Activated CD4-positive, alpha-beta T cell treated with anti-CD3 and anti-CD28 coated beads, Interleukin-2, amount 50 U/mL, for 48 hours (primary cell): Measurements from ENCODE around the gene AKNA.
"Not testable (repeated sequence)": the region's sequence is repeated elsewhere in the genome, so short reads cannot be mapped to it uniquely, and the experiment has no call there.

Experiments
- DNase-seq, 2 experiments: peaks; one replicate each; pipeline ENCODE4 v3.0.0-alpha.2; 2020

The AKNA gene

DNA sequence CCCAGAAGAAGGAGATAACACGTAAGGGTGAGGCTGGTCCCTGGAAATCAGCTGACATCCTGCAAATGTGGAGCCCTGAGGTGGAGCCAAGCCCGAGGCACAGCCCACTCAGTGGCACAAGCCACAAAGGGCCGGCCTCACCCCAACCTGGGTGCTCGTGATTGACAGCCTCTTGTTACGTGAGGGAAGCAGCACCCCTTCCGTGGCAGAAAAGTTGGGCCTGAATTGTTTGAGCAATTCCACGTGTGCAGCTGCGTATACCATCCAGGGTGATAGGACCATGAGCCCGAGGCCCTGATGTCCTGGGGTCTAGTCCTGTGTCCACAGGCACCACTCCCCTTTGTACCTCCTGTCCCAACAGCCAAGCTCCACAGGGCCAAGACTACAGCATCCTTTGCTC, 53.3 kb downstream of the AKNA start:
- DNase-seq, result no peak

DNA sequence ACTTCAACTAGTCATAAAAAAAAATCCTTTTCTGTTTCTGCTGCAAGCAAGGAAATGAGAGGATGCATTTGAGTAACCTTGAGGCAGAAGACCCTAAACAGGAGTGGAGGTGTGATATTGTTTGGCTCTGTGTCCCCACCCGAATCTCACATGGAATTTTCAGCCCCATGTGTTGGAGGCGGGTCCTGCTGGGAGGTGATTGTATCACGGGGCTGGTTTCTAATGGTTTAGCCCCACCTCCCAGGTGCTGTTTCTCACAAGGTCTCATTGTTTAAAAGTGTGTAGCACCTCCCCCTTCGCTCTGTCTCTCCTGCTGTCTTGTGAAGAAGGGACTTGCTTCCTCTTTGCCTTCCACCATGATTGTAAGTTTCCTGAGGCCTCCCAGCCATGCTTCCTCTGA, 54.1 kb downstream of the AKNA start:
- not testable (repeated sequence) for DNase-seq

DNA sequence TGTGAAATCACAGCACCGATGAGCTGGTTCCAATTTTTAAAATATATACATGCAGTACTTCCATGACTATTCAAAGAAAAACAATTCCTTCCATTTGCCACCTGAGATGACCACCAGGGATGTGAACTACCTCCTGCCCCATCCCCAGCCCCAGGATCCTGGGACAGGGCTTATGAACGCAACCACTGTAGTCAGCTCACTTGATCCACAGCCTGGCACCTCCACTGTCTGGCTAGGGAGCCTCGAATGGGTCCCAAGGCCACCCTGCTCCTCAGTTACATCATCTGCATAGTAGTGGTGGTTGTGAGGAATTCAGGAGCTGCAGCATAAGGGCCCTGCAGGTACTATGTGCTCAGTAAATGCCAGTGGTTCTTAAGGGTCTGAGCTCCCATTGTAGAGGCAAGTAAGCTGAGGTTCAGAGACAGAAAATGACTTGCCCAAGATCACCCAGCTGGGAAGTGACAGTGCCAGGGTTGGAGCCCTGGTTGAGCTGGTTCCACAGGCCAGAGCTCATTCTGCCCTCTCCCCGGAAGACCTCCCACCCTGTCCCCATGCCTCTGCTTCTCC, 55.2 kb downstream of the AKNA start:
- DNase-seq, result not testable (repeated sequence)

DNA sequence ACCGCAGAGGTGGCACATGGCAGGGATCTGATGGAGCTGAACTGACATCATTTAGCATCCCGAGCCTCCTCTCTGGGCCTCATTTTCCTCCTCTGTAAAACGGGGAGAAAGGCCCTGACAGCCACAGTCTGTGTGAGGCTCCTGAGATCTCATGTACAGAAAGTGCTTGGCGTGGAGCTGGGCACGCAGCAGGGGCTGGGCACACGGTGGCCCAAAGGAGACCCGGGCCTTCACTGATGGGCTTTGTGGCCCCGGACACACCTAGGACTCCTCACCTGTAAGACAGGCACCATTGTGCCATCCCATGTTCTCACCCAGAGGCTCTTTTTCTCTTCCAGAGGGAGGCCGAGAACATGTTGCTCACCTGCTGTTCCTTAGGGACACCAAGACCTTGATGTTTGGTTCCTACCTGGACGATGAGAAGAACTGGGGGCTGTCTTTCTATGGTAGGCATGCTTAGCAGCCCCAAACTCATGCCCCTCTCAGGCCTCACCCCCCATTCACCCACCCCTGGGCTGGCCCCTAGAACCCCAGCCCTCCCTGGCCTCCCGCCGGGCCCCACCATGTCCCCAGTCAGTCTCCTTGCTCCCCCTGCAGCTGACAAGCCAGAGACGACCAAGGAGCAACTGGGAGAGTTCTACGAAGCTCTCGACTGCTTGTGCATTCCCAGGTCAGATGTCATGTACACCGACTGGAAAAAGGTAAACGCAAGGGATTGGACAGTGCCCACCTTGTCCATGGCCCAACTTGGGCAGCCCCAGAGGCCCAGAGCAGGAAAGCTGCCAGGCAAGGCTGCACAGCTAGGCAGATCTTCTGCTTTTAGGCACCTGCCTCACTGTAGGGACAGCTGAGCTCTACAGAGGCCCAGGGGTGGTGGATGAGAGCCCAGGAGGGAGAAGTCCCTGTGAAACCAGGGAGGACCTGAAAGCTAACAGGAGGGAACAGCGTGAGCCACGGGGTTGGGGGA, 56.3 kb downstream of the AKNA start:
- DNase-seq, result not testable (repeated sequence)

DNA sequence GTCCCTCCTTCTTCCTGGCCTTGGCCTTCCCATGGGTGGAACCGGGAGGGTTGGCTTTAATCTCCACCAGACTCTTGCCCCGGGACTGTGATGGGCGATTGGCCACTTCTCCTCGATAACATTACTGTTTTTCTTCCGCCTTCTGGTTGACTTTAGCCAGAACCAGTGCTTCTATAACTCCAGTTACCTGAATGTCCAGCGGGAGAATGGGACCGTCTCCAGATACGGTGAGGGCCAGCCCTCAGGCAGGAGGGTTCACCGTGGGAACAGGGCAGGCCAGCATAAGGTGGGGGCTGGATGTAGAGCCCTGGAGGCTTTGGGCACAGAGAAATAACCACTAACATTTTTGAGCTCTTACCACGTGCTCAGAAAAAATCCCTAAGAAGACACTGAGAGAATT, 57.1 kb downstream of the AKNA start:
- DNase-seq, result no peak

DNA sequence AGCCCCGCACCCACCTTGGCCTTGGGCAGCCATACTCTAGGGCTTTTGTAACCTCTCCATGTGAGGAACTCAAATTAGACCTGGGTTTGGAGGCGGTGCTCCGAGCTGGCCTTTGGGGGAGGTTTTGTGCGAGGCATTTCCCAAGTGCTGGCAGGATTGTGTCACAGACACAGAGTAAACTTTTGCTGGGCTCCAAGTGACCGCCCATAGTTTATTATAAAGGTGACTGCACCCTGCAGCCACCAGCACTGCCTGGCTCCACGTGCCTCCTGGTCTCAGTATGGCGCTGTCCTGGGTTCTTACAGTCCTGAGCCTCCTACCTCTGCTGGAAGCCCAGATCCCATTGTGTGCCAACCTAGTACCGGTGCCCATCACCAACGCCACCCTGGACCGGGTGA, 58.2 kb downstream of the AKNA start, which contains the start of gene ORM2:
ORM2 (plus strand) TSS at position 245 of the 398 bp plus-strand sequence; CDS start at position 281, 36 bp downstream.
- not testable (repeated sequence) for DNase-seq

DNA sequence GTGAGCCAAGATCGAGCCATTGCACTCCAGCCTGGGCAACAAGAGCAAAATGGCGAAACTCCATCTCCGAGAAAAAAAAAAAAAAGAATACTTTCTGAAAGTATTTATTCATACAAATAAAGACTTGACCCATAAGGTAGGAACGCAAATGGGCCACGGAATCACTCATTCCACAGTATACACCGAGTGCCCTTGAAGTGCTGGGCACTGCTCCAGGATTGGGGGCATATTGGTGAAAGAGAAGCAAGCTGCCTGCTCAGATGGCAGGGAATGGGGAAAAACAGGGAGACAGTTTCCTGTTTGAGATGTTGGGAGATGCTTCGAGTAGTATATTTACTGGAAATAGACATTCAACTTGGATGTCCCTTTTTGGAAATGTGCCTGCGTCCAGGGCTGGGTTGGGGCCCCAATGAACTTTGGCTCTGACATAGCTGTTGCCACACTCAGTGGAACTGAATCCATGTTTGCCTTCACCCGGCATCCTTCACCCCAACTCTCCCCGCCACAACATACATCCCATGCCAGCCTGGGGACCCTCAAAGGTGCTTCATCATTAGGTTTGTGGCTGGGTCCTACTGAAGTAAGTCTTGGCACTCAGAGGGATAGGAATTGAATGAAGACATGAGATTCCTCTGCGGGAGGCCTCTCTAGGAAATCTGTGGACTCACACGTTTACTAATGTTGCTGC, 58.7 kb downstream of the AKNA start:
- DNase-seq, result not testable (repeated sequence)

DNA sequence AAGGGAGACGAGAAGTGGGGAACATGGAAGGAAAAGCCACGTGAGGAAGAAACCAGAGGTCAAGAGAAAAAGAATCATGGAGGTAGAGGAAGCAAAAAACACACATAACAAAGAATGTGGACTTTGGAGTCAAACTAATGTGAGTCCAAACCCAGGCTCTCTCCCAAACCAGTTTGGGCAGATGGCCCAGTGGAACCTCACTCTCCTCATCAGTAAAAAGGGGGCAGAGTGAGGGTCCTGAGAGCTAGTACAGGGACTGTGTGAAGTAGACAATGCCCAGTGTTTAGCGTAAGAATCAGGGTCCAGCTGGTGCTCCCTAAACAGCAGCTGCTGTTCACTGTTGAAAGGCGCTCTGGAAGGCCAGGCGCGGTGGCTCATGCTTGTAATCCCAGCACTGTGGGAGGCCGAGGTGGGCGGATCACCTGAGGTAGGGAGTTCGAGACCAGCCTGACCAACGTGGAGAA, 59.4 kb downstream of the AKNA start:
- DNase-seq, result not testable (repeated sequence)

DNA sequence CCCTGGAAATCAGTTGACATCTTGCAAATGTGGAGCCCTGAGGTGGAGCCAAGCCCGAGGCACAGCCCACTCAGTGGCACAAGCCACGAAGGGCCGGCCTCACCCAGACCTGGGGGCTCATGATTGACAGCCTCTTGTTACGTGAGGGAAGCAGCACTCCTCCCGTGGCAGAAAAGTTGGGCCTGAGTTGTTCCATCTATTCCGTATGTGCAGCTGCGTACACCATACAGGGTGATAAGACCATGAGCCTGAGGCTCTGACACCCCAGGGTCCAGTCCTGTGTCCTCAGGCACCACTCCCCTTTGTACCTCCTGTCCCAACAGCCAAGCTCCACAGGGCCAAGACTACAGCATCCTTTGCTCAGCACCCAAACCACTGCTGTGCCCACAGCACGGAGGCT, 60.0 kb downstream of the AKNA start:
- DNase-seq, result no peak

DNA sequence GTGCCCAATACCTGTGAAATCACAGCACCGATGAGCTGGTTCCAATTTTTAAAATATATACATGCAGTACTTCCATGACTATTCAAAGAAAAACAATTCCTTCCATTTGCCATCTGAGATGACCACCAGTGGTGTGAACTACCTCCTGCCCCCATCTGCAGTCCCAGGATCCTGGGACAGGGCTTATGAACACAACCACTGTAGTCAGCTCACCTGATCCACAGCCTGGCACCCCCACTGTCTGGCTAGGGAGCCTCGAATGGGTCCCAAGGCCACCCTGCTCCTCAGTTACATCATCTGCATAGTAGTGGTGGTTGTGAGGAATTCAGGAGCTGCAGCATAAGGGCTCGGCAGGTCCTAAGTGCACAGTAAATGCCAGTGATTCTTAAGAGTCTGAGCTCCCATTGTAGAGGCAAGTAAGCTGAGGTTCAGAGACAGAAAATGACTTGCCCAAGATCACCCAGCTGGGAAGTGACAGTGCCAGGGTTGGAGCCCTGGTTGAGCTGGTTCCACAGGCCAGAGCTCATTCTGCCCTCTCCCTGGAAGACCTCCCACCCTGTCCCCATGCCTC, 62.0 kb downstream of the AKNA start:
- not testable (repeated sequence) for DNase-seq

DNA sequence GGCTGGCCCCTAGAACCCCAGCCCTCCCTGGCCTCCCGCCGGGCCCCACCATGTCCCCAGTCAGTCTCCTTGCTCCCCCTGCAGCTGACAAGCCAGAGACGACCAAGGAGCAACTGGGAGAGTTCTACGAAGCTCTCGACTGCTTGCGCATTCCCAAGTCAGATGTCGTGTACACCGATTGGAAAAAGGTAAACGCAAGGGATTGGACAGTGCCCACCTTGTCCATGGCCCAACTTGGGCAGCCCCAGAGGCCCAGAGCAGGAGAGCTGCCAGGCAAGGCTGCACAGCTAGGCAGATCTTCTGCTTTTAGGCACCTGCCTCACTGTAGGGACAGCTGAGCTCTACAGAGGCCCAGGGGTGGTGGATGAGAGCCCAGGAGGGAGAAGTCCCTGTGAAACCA, 62.8 kb downstream of the AKNA start:
- not testable (repeated sequence) for DNase-seq

DNA sequence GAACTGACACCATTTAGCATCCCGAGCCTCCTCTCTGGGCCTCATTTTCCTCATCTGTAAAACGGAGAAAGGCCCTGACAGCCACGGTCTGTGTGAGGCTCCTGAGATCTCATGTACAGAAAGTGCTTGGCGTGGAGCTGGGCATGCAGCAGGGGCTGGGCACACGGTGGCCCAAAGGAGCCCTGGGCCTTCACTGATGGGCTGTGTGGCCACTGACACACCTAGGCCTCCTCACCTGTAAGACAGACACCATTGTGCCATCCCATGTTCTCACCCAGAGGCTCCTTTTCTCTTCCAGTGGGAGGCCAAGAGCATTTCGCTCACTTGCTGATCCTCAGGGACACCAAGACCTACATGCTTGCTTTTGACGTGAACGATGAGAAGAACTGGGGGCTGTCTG, 63.3 kb downstream of the AKNA start:
- no peak for DNase-seq

DNA sequence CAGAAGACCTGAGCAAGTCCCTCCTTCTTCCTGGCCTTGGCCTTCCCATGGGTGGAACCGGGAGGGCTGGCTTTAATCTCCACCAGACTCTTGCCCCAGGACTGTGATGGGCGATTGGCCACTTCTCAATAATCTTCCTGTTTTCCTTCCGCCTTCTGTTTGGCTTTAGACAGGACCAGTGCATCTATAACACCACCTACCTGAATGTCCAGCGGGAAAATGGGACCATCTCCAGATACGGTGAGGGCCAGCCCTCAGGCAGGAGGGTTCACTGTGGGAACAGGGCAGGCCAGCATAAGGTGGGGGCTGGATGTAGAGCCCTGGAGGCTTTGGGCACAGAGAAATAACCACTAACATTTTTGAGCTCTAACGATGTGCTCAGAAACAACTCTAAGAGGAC, 63.9 kb downstream of the AKNA start:
- not testable (repeated sequence) for DNase-seq

DNA sequence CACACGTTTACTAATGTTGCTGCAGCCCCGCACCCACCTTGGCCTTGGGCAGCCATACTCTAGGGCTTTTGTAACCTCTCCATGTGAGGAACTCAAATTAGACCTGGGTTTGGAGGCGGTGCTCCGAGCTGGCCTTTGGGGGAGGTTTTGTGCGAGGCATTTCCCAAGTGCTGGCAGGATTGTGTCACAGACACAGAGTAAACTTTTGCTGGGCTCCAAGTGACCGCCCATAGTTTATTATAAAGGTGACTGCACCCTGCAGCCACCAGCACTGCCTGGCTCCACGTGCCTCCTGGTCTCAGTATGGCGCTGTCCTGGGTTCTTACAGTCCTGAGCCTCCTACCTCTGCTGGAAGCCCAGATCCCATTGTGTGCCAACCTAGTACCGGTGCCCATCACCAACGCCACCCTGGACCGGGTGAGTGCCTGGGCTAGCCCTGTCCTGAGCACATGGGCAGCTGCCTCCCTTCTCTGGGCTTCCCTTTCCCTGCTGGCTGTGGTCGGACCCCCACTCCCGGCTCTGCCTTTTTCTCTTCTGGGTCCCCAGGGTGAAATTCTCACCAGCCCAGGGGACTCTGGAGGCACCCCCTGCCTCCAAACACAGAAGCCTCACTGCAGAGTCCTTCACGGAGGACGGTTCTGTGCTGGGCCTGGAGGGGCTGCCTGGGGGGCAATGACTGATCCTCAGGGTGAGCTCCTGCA, 64.8 kb downstream of the AKNA start, which contains the start of gene ORM1:
ORM1 (plus strand) TSS at position 268 of the 701 bp plus-strand sequence; CDS start at position 304, 36 bp downstream.
- not testable (repeated sequence) for DNase-seq

DNA sequence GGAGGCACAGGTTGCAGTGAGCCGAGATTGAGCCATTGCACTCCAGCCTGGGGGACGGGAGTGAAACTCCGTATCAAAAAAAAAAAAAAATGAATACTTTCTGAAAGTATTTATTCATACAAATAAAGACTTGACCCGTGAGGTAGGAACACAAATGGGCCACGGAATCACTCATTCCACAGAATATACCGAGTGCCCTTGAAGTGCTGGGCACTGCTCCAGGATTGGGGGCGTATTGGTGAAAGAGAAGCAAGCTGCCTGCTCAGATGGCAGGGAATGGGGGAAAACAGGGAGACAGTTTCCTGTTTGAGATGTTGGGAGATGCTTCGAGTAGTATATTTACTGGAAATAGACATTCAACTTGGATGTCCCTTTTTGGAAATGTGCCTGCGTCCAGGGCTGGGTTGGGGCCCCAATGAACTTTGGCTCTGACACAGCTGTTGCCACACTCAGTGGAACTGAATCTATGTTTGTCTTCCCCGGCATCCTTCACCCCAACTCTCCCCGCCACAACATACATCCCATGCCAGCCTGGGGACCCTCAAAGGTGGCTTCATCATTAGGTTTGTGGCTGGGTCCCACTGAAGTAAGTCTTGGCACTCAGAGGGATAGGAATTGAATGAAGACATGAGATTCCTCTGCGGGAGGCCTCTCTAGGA, 65.5 kb downstream of the AKNA start:
- not testable (repeated sequence) for DNase-seq

DNA sequence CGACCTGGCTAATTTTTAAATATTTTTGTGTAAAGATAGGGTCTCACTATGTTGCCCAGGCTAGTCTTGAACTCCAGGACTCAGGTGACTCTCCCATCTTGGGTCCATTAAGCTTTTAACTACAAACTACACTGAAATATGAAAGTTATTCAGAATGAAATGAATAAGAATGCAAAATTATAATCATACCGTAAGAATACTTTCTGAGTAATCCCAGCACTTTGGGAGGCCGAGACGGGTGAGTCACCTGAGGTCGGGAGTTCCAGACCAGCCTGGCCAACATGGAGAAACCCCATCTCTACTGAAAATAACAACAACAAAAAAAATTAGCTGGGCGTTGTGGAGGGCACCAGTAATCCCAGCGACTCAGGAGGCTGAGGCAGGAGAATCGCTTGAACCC, 66.0 kb downstream of the AKNA start:
- peak; percentile 56 to 71 for DNase-seq

DNA sequence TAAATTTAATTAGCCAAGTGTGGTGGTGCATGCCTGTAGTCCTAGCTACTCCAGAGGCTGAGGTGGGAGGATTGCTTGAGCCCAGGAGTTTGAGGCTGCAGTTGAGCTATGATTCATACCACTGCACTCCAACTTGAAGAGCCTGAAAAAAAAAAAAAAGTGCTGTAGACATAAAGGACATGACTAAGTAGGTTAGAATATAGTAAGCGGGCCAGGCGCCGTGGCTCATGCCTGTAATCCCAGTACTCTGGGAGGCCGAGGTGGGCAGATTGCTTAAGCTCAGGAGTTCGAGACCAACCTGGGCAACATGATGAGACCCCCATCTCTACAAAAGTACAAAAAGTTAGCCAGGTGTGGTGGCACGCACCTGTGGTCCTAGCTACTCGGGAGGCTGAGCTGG, 67.1 kb downstream of the AKNA start:
- DNase-seq, result peak; percentile 30 to 50

DNA sequence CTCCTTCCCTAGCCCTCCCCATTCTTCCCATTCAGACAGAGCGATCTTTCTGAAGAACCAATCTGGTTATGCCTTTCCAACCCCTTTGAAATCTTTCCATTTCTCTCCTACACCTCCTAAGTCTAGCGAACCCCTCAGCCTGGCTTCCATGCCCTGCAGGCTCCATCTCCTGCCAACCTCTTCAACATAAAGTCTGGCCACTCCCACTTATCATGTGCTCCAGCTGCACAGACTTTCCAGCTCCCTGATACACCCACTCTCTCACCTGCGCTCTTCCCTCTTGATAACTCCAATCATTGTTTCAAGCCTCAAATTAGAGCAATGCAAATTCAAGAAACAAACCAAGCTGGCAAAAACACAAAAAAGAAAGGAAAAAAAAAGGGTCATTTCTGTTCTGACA, 68.6 kb downstream of the AKNA start:
- DNase-seq, result no peak

DNA sequence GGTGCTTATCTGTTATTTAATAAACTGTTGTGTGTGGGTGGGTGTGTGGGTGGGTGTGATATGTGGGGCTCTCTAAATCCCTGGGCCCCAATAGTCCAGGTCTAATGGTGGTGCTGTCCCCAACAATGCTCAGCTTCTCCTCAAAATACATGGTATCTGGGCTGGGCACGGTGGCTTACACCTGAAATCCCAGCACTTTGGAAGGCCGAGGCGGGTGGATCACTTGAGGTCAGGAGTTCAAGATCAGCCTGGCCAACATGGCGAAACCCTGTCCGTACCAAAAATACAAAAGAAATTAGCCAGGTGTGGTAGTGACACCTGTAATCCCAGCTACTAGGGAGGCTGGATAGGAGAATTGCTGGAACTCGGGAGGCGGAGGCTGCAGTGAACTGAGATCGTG, 69.4 kb downstream of the AKNA start:
- DNase-seq, result no peak

DNA sequence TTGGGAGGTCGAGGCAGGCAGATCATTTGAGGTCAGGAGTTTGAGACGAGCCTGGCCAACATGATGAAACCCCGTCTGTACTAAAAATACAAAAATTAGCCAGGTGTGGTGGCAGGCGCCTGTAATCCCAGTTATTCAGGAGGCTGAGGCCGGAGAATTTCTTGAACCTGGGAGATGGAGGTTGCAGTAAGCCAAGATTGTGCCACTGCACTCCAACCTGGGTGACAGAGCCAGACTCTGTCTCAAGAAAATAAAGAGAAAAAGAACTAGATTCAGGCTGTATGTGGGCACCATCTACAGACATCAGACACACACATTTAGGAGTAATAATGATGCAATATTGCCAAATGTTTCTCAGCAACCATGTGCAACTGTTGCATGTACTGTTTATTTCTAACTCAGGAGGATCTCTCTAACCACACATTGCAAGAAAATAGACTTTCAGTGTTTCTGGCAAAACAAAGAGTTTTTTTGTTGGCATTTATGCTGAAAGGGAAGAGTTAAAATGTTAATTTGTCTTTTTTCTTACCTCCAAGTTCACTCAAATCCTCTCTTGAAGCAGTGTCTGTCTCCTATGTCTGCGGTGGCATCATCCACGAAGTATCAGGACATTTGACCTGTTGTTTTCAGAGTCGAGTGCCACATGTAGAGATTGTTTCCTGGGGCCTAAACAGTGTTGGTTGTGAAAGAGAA, 70.0 kb downstream of the AKNA start:
- DNase-seq, result no peak

DNA sequence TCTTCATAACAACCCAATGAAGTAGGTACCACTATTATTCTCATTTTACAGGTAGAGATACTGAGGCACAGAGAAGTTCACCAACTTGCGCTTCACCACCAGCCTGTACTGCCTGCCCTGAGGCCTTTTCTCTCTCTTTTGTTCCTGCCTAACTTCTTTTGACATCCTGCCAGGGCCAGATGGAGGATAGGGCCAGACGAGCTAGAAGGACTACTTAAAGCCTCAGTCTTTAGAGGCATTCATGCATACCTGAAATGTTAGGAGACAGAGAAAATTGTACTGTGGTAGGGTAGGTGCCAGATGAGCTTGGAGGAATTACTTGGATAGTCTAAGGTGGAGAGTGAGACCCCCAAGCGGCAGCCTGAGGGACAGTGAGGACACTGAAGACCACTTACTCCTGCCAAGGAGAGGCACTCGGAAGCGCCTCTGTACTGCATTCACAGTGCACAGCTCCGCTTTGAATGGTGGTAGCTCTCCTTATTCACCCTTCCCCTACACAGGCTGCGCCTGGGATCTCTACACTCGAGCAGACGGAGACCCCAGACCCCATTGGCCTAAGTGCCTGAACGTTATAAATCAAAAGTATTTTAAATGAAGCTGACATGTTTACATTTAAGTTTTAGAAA, 71.1 kb downstream of the AKNA start:
- DNase-seq, result no peak
